ENCODE data around the gene SIRT4.

- TF ChIP-seq MAFK (IDR thresholded peaks at IDR 0.05; ENCODE audit: low read depth, low read length) (no peak), ATF3 (IDR thresholded peaks at IDR 0.05; ENCODE audit: insufficient read depth, low read depth, low read length) (no peak), ASH2L (IDR thresholded peaks at IDR 0.05; ENCODE audit: low read length) (no peak), POLR2A (IDR thresholded peaks at IDR 0.05; ENCODE audit: control extremely low read depth in 1 of 2, low read depth in 2 of 2, low read length in 2 of 2) (no peak)
Measured at GRCh38 chr12:120254809-120255208, 47.3 kb upstream of the SIRT4 start.

Data from H1 (cell line).